ENCODE measurements around the gene KDM4F.

KDM4F gene

GRCh38 chr11:95088946-95089619, 39.9 kb downstream of the KDM4F start:
- Histone ChIP-seq H3K27ac (ENCODE audit: poor library complexity, severe bottlenecking) (no peak overlapping the region), H3K4me3 (ENCODE audit: severe bottlenecking) (peak overlapping the region; percentile 52), H3K27me3 (ENCODE audit: insufficient read depth, poor library complexity, severe bottlenecking) (no peaks in the 10 kb centered on the region), H3K36me3 (ENCODE audit: low read depth) (no peaks in the 10 kb centered on the region), H3K9me3 (ENCODE audit: severe bottlenecking) (no peaks in the 10 kb centered on the region), H3K4me1 (ENCODE audit: insufficient read depth, poor library complexity, severe bottlenecking) (peaks cover 18% of the 10 kb centered on the region)
- TF ChIP-seq, protein P1, sequence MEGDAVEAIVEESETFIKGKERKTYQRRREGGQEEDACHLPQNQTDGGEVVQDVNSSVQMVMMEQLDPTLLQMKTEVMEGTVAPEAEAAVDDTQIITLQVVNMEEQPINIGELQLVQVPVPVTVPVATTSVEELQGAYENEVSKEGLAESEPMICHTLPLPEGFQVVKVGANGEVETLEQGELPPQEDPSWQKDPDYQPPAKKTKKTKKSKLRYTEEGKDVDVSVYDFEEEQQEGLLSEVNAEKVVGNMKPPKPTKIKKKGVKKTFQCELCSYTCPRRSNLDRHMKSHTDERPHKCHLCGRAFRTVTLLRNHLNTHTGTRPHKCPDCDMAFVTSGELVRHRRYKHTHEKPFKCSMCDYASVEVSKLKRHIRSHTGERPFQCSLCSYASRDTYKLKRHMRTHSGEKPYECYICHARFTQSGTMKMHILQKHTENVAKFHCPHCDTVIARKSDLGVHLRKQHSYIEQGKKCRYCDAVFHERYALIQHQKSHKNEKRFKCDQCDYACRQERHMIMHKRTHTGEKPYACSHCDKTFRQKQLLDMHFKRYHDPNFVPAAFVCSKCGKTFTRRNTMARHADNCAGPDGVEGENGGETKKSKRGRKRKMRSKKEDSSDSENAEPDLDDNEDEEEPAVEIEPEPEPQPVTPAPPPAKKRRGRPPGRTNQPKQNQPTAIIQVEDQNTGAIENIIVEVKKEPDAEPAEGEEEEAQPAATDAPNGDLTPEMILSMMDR (IDR thresholded peaks at IDR 0.05; ENCODE audit: poor library complexity, severe bottlenecking), result no peak
- DNase-seq (ENCODE audit: low spot score) (no peak), ATAC-seq (ENCODE audit: low read depth) (no peak)

- DNase-seq (ENCODE audit: low spot score), result peak; percentile 79
Observed at GRCh38 chr11:95089620-95090542, 40.7 kb downstream of the KDM4F start, which contains the start of gene ENDOD1. TSS of gene ENDOD1 (plus strand) at chr11:95089846. CDS start at chr11:95089928, 82 bp downstream.

GRCh38 chr11:95091663-95092180, 42.5 kb downstream of the KDM4F start:
- Histone ChIP-seq H3K36me3 (ENCODE audit: low read depth) (no peaks in the 10 kb centered on the region), H3K9me3 (ENCODE audit: severe bottlenecking) (no peaks in the 10 kb centered on the region), H3K4me3 (ENCODE audit: severe bottlenecking) (no peak overlapping the region), H3K4me1 (ENCODE audit: insufficient read depth, poor library complexity, severe bottlenecking) (peaks cover 20% of the 10 kb centered on the region), H3K27ac (ENCODE audit: poor library complexity, severe bottlenecking) (no peak overlapping the region), H3K27me3 (ENCODE audit: insufficient read depth, poor library complexity, severe bottlenecking) (no peaks in the 10 kb centered on the region)
- DNase-seq (ENCODE audit: low spot score) (no peak), ATAC-seq (ENCODE audit: low read depth) (no peak)
- TF ChIP-seq, protein P1 (IDR thresholded peaks at IDR 0.05; ENCODE audit: poor library complexity, severe bottlenecking), result no peak

More at GRCh38 chr11:95089620-95090542, 40.7 kb downstream of the KDM4F start, which contains the start of gene ENDOD1:
- TF ChIP-seq, protein P1 (IDR thresholded peaks at IDR 0.05; ENCODE audit: poor library complexity, severe bottlenecking), result peak; percentile 14
- Histone ChIP-seq H3K27me3 (ENCODE audit: insufficient read depth, poor library complexity, severe bottlenecking) (no peaks in the 10 kb centered on the region), H3K36me3 (ENCODE audit: low read depth) (no peaks in the 10 kb centered on the region), H3K4me1 (ENCODE audit: insufficient read depth, poor library complexity, severe bottlenecking) (peaks cover 10% of the 10 kb centered on the region), H3K9me3 (ENCODE audit: severe bottlenecking) (no peaks in the 10 kb centered on the region), H3K27ac (ENCODE audit: poor library complexity, severe bottlenecking) (peak within 1 kb of the TSS; percentile 21), H3K4me3 (ENCODE audit: severe bottlenecking) (peak within 1 kb of the TSS; percentile 52)
- ATAC-seq (ENCODE audit: low read depth), result peak; percentile 92

GRCh38 chr11:95092549-95093324, 43.5 kb downstream of the KDM4F start:
- H3K4me3 ChIP-seq (ENCODE audit: severe bottlenecking), result no peak overlapping the region
- peak; percentile 15; the same call in 2 of the 3 replicates for ATAC-seq (ENCODE audit: low read depth)
- no peaks in the 10 kb centered on the region for H3K27me3 ChIP-seq (ENCODE audit: insufficient read depth, poor library complexity, severe bottlenecking)
- no peaks in the 10 kb centered on the region for H3K9me3 ChIP-seq (ENCODE audit: severe bottlenecking)
- peaks cover 20% of the 10 kb centered on the region for H3K4me1 ChIP-seq (ENCODE audit: insufficient read depth, poor library complexity, severe bottlenecking)
- TF ChIP-seq, protein P1 (IDR thresholded peaks at IDR 0.05; ENCODE audit: poor library complexity, severe bottlenecking), result peak; percentile 35
- H3K27ac ChIP-seq (ENCODE audit: poor library complexity, severe bottlenecking), result peak overlapping the region; percentile 6
- H3K36me3 ChIP-seq (ENCODE audit: low read depth), result no peaks in the 10 kb centered on the region
- no peak for DNase-seq (ENCODE audit: low spot score)
